GM21528 (cell line): Measurements from ENCODE around the gene MYO18A.

Experiments used
- ATAC-seq: cut with Tn5 transposase; IDR thresholded peaks from one replicate; pipeline ENCODE4 v1.9.1; 2021; ENCODE audit warnings: mild to moderate bottlenecking, moderate library complexity; ENCODE audit not compliant: unreplicated experiment, low FRiP score

Gene MYO18A

DNA sequence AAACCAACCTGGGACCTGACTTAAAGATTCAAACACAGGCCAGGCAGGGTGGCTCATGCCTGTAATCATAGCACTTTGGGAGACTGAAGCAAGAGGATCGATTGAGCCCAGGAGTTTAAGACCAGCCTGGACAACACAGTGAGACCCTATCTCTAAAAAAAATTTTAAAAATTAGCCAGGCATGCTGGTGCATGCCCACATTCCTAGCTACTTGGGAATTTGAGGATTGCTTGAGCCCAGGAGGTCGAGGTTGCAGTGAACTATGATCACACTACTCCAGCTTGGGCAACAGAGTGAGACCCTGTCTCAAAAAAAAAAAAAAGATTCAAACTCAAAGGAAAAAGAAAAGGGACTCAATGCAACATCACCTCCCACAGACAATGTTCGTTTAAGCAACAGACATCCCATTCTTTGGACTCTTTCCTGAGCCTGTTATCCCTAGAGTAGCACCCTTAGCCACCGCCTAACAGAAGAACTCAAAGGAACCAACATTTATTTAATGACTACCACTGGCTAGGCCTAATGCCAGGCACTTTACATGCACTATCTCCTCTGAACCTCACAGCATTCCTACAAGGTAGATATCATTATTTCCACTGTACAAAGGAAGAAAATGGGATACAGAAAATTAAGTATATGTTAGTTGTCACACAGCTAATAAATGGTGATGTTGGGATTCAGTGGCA, 12.7 kb downstream of the MYO18A start:
- no peak for ATAC-seq

DNA sequence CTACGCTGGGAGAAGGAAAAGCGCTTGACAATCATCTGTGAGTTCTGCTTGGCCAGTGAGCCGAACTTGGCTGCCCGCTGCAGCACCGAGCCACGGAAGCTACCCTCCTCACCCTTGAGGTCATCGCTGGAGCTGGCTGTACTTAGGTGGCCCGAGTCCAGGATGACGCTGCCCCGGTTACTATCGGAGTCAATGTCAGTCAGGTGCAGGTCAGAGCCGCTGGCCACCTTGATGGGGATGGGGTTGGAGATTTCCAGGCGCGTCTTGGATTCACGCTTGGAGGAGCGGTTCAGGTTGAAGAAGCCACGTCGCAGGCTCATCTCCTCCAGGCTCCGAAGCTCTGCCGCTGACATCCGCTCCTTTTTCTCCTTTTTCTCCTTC, 13.7 kb downstream of the MYO18A start:
- ATAC-seq, result no peak

DNA sequence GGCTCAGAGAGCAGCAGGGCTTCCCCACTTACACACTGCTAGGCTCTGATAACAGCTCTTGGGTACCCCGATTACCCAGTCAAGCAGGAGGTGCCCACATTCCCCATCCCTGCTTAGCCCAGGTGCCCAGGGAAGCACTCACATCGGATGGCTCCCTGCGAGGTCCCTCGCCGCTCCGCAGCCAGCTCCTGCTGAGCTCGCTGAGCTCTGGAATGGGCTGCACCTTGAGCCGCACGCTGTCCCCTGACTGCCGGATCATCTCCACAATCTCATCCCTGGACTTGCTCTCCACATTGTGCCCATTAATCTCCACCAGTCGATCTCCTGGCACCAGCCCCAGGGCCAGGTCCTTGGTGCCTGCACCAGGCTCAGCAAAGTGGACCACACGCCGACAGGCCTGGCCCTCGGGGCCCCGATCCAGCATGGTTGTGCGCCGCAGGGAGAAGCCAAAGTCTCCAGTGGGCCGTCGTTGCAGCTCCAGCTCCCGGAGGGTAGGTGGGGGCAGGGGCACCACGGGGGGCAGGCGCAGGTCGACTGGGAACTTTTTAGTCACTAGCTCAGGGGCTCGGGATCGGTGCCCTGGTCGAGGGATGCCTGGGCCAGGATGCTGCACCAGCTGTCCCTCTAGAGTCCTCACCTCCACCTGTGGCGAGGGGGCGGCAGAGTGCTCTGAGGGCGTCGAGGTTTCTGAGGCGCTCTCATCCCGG, 14.2 kb downstream of the MYO18A start:
- ATAC-seq, result no peak

DNA sequence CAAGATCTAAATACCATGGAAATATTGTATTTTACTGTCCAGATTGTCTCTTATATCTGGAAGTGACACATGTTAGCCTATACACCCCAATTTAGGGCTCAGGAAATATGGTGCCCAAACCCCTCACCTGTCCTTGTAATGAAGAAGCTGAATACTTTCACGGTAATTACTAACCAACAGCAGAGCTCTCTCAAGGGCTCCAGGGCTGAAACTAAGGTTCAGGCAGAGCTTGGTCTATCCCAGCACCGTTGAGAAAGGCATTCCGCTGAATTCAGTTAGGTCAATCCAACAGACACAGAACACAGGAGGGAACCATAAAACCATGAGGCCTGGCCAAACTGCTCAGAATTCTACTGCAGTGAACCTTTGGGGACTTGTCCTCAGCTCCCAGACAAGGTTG, 14.9 kb downstream of the MYO18A start:
- no peak for ATAC-seq

DNA sequence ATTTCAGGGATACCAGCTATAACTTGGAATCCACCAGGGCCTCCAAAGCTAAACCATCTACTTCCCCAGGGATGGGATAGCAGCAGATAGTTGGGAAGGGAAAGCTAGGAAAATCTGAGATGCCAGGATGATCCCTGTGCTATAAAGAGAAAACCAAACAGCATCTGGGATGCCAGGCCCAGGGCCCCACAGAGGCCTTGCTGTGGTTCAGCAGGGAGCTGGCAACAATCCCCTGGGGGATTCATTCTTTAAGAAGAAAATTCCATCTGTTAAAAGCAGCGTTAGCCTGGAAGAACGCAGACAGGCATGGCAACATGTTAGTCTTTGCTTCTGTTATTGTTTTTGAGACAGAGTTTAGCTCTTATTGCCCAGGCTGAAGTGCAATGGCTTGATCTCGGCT, 16.6 kb downstream of the MYO18A start:
- ATAC-seq, result no peak

DNA sequence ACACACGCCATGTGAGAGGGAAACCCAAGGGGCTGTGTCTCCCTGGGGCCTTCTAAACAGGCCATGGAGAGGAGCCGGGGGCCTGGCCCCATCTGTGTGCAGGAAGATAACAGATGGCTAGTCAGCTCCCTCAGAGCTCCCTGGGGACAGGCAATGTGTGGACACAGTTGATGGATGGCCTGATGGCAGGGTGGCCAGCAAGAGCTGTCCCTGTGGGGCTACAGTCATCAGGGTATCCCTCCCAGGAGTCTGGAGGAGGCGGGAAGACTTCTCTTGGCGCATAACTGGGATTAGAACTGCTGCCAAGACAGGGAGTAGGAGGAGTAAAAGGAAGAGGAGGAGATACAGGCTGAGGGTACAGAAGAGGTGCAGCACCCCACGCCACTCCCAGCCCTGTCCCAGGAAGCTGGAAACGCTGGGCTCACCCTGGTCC, 17.3 kb downstream of the MYO18A start:
- ATAC-seq, result no peak

DNA sequence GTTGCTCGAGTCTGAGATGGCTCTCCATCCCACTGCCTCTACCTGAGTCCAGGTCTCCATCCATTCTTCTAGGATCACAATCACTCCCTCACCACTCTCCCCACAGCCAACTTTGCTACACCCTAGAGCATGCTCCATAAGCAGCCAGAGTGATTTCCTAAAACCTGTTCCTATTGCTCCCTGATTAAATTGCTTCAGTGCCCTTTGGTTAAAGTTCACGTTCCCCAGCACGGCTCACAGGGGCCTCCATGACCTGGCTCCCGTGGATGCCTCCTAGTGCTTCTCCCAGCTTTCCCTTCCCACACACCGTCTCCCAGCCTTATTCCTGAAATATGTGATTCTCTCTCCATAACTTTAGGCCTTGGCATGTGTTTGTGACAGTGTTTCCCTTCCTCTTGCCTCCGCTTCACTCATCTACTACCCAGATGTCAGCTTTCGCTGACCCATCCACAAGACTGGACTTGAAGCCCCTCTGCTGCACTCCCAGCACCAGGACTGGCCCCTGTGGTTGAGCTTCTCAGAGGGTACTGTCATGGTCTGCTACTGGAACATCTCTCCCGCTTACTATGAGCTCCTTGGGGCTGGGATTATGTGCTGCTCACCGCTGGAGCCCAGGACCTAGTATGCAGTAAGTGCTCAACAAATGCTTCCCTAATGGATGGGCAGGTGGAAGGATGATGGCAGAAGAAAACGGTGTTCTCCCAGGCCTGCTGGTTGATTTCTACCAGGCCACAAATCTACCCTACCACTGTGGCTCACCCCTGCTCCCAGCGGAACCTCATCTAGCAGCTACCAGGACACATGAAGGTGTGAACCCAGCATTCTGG, 17.9 kb downstream of the MYO18A start:
- ATAC-seq, result no peak

DNA sequence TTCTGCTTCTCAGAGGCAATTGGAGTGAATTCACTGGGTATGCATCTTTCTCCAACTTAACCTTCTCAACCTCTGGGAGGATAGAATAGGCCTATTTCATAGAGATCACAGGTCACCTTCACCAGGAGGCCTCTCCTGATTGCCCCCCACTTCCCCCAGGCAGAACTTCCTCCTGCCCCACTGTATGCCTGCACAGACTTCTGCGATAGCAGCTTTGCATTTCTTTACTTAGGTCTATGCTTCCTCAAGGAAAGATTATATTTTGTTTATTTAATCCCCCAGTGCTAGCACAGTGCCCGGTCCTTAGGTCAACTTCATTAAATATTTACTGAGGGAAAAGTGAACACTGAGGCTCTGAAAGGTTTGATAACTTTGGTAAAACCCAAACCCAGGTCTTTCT, 19.9 kb downstream of the MYO18A start:
- no peak for ATAC-seq

DNA sequence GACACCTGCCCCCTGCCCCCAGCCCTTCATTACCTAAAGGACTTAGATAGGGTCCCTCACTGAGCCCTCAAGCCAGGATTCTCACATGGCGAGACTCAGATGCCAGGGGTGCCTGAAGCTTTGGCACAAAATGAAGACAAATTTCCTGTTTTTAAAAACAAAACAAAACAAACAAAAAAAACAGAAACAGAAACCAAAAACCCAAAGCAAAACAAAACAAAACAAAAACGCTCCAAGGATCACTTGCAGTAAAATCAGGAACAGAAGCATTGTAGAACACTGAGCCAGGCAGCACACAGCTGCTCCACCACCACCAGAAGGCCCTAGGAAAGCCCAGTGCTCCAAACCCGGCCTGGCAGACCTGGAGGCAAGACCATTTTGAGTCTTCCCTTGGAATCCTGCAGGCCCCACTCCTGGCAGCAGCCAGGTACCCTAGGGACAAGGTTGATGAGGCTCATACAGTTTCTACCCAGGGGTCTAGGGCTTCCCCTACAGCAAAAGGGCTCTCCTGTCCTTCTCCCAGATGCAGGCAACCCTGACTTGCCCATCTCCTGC, 20.8 kb downstream of the MYO18A start:
- no peak for ATAC-seq

DNA sequence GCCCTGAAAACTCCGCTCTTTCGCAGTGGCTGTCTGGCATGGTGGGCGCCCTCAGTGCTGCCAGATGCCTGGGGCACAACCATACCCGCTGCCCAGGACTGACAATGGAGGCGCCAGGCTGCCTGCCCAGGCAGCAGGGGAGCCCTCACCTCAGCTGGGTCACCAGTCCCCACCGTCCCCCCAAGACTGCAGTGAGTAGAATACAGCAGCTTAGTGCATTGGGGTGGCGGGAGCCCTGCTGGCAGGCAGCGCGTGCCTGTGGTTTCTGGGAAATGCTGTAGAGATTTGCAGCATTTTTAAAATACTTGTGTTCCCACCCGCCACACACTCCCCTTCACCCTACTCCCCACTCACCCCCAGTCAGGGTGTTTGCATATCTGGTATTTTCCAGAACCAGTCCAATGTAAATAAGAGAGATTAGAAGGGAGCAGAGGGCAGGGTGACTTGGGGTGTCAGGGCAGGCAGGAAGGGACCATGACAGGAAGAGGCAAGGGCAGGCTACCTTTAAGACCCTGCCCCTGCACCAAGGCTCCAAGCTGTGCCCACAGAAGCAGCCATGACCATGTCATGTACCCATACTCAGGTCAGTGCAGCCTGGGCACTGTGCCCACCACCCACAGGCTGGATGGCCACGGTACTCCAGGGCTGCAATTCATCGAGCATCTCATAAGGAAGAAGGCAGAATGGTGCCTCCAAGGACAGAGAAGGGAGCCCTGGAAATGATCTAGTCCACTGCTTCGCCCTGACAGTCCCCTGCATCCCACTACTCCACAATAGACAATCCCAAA, 21.5 kb downstream of the MYO18A start:
- no peak for ATAC-seq

DNA sequence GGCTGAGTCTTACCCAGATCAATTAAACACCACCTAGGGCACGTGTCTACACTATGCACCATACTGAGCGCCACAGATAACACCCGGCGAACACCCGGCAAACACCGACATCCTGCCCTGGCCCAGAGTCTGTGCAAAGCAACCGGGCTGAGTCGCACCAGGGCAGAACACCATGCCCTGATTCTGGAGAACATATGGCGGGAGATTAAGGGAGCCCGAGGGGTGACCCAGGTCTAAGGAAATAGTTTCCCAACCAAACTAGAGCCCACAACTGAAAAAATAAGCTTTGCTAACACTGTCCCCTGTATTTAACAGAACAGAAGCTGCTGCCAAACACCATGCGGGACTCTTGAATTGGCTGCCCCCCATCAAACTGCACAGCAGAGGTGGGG, 22.1 kb downstream of the MYO18A start:
- ATAC-seq, result no peak

DNA sequence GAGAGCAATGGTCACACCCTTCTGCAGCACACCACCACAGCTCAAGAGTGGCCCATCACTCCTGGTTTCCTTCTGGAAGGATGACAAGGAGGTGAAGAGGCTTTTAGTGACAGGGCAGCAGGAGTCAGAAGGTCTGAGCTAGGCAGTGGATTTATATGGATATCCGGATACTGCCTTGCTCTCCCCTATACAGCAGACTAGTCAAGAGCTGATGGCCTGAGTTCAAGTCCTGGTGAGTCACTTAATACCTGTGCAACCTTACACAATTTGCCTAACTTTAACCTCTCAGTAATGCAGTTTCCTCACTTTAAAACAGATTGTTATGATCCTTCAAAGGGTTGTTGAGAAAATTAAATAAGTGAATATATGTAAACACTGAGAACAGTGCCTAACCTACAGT, 22.9 kb downstream of the MYO18A start:
- ATAC-seq, result no peak

DNA sequence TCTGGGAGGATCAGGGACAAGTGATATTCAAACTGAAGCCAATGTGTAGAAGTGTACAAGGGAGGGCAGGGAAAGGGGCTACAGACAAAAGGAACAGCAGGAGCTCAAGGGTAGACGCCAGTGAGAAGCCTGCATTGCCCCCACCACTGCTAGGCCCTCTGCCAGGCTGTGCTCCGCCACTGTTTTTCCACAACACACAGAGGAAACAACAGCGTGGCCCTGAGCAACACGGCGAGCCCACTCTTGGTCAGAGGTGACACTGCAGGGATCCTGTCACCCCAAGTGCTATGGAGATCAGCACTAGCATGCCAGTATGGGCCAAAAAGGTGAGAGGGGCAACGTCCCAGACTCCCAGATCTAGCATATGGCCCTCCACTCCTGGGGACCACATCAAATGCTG, 23.4 kb downstream of the MYO18A start:
- no peak for ATAC-seq

DNA sequence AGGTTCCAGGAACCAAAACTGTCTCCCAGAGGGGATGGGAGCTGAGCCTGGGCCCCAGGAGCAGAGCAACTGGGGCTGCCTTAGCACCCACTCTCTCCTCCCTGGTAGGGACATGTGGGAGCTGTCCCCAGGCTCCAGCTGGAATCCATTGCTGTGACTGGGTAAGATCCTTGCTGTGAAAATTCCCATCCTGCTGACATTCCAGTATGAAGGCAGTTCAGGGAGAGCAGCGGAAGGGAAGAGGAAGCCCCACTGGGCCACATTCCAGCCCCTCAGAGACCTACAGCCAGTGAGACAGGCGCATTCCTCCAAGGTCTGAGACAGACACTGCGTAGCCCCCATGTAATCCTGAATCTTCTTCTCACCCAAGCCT, 24.2 kb downstream of the MYO18A start:
- no peak for ATAC-seq

DNA sequence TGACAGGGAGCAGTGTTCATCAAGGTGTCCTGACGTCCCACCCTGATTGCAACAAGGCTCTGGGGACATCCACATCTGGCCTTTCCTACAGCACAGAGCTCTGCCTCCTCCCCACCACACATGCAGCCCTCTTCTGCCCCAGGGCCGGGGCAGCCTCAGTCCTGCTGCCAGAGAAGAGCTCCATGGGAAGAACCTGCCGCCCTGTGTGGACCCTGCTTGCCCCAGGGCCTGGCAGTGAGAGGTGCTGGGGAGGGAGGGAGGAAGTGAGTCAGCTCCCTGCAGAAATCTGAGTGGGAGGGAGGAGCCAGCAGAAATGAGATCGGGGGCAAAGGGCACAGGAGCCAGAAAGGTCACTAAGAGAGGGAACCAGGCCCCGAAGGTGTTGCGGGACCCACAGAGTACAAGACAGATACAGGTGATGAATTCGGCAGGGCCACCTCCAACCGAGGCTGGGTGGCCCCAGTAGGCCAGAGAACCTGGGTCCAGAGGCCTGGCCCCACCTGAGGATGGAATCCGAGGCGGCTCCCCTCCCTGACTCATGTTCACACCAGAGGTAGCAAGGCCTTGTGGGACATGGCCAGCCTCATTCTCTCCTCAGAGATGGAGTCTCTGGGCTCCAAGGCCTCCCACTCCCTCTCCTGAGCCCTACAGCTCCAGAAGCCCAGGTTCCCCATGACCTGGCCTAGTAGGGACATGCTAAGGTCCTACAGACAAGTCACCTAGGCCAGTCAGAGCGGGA, 24.8 kb downstream of the MYO18A start:
- no peak for ATAC-seq

DNA sequence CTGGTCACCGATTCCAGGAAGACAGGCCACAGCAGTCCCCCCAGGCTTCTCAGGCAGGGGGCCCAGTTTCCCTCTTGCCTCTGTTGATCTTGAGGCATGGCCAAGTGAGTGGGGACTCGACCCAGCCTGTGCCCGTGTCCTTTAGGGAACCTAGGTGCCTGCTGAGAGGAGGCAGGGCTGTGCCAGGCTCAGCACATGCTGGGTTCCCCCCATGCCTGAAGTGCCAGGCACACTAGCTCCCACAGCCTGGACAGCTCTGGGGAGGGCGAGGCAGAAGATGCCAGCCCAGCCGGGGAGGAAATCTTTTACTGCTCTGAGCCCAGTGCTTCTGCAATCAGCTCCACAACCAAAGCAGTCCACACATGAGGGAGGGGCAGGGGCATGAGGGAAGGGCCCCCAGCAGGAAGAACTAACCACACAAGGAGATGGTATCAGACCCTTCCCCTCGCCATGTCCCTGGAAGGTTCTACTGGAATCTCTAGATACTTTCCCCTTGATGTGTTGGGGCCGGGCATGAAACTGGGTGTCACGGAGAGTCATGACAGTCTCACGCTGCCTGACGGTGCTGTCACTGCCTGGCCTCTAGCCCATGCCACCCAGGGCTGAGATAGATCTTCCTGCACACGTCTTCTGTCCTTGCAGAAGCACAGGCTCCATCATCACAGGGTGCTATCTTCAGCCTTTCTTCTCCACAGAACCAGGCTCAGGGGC, 25.5 kb downstream of the MYO18A start:
- no peak for ATAC-seq

DNA sequence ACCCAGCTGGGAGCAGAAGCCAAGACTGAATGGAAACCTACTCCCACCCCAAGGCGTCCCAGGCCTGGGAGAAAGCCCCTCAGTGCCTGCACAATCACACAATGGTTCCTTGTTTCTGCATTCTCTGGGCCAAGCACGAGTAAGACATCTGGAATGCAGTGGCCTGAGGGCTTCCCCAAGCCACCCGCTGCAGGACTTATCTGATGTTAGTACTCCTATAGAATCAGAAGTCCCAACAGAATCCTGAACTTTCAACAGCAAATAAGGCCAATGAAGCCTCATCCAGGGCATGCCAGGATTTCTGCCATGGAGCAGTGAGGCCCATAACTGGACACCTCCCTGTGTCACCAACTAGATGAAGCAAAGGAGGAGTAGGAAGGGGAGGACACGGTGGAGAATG, 28.6 kb downstream of the MYO18A start:
- no peak for ATAC-seq

DNA sequence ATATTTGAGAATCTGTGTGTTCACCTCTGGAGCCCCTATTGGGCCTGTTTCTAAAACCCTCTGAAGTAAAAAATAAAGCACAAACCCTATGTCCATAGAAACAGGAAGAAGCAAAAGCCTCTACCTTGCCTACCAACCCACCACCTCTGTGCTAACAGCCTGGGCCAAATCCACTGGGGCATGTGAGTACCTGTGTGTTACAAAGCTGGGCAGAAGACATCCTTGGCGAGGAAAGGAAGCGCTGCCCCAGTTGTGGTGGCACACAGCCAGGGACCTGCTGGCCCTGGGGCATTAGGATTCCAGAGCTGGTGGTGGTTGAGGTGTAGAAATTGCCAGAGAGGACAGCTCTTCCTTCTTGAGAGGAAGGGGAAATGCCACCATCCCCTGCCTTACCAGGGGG, 30.0 kb downstream of the MYO18A start:
- ATAC-seq, result no peak

DNA sequence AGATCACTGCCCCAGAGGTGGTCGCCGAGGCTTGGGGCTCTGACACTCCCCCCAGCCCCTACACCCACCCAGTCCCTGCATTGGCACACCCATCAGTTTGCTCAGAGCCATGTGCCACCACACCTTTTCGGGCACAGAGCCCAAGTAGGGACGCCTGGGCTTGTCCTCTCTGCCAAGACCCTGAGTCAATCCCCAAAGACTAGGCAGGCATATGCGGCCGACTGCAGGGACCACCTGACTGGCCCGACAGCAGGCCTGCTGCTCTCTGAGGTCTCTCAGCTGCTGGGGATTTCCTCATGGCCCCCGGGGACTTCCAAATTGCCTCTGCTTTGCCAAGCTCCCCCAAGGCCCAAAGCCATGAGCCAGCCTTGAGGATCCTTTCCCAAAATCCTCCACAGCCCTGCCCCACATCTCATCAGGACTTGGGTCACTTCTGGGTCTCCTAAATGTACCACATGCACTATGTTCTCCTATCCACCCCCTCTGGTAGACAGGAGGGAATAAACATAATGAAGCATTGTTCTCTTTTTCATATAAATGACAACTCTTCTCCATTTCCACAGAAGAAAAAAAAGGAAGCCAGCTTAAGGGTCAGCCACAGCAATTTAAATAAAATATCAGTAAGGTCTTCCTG, 30.6 kb downstream of the MYO18A start:
- ATAC-seq, result no peak
